Measurements from ENCODE around the gene PPP6R3.

DNA sequence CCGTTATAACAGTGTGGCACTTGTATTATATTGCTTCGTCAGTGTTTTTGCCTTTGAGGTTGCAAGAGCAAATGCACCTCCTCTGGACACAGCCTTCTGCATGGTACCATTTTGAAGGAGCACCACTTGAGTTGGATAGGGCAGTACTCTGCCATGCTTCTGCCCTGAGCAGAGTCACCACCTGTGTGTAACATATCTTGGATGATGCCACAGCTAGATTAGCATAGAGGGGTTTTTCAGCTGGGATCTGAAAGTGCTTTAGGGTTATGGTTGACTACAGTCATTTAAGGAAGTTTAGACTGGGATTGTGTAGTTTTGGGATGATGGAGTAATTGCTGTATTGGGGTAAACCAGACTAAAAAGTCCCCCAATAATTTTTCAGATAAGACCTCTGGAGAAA lies 78.8 kb downstream of the PPP6R3 start:
- no peak for TF ChIP-seq EZH2 (IDR thresholded peaks at IDR 0.05; ENCODE audit: borderline replicate concordance, low read depth, low read length, severe bottlenecking)
- TF ChIP-seq, protein P1, sequence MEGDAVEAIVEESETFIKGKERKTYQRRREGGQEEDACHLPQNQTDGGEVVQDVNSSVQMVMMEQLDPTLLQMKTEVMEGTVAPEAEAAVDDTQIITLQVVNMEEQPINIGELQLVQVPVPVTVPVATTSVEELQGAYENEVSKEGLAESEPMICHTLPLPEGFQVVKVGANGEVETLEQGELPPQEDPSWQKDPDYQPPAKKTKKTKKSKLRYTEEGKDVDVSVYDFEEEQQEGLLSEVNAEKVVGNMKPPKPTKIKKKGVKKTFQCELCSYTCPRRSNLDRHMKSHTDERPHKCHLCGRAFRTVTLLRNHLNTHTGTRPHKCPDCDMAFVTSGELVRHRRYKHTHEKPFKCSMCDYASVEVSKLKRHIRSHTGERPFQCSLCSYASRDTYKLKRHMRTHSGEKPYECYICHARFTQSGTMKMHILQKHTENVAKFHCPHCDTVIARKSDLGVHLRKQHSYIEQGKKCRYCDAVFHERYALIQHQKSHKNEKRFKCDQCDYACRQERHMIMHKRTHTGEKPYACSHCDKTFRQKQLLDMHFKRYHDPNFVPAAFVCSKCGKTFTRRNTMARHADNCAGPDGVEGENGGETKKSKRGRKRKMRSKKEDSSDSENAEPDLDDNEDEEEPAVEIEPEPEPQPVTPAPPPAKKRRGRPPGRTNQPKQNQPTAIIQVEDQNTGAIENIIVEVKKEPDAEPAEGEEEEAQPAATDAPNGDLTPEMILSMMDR (IDR thresholded peaks at IDR 0.05; ENCODE audit: borderline replicate concordance, extremely low read depth, low read length, poor library complexity, severe bottlenecking): no peak
